H9 (cell line): ENCODE results near the gene C1QTNF1. TPM values are rescaled to one million over a fixed set of nuclear protein-coding genes. Genes with fewer than 3 reads are reported as not detected.

ENCODE experiments used
- DNase-seq: peaks from one replicate; pipeline ENCODE4 v3.0.0-alpha.2; 2017
- H2AFZ ChIP-seq: one replicate; pipeline ENCODE4 v1.6.1; 2013; ENCODE audit warnings: mild to moderate bottlenecking, low read length, control low read depth, moderate library complexity
- H2AK5ac ChIP-seq: 2 replicates; pipeline ENCODE4 v1.6.1; 2013; ENCODE audit warnings: low read length, control low read depth, mixed read lengths; ENCODE audit not compliant: insufficient read length
- H2BK120ac ChIP-seq: one replicate; pipeline ENCODE4 v1.6.1; 2013; ENCODE audit warnings: low read depth, mild to moderate bottlenecking, low read length, control low read depth, inconsistent platforms; ENCODE audit not compliant: poor library complexity, severe bottlenecking
- H2BK12ac ChIP-seq: 2 replicates; pipeline ENCODE4 v1.6.1; 2013; ENCODE audit warnings: low read length, control low read depth, mixed read lengths, low read depth; ENCODE audit not compliant: insufficient read length
- H2BK15ac ChIP-seq: 2 replicates; pipeline ENCODE4 v1.6.1; 2013; ENCODE audit warnings: low read depth, low read length, control low read depth
- H2BK20ac ChIP-seq: one replicate; pipeline ENCODE4 v1.6.1; 2013; ENCODE audit warnings: low read depth, mild to moderate bottlenecking, low read length, control low read depth, inconsistent platforms; ENCODE audit not compliant: poor library complexity, severe bottlenecking
- H2BK5ac ChIP-seq: 2 replicates; pipeline ENCODE4 v1.6.1; 2013; ENCODE audit warnings: low read length, control low read depth, mixed read lengths; ENCODE audit not compliant: insufficient read length
- H3K14ac ChIP-seq: 2 replicates; pipeline ENCODE4 v1.6.1; 2013; ENCODE audit warnings: low read length, control low read depth; ENCODE audit not compliant: insufficient read depth
- H3K18ac ChIP-seq: 2 replicates; pipeline ENCODE4 v1.6.1; 2013; ENCODE audit warnings: low read depth, mild to moderate bottlenecking, mixed read lengths, low read length, control low read depth; ENCODE audit not compliant: insufficient read length
- H3K23ac ChIP-seq: 2 replicates; pipeline ENCODE4 v1.6.1; 2013; ENCODE audit warnings: low read length, control low read depth, mixed read lengths, low read depth; ENCODE audit not compliant: insufficient read length
- H3K23me2 ChIP-seq: 2 replicates; pipeline ENCODE4 v1.6.1; 2013; ENCODE audit warnings: low read depth, mild to moderate bottlenecking, mixed read lengths, low read length, control low read depth; ENCODE audit not compliant: insufficient read length, poor library complexity, severe bottlenecking
- H3K27ac ChIP-seq: 2 replicates; pipeline ENCODE4 v1.5.1; 2013; ENCODE audit warnings: low read length, control low read depth, mixed read lengths, low read depth; ENCODE audit not compliant: insufficient read length
- H3K27me3 ChIP-seq: 2 replicates; pipeline ENCODE4 v1.6.1; 2013; ENCODE audit warnings: low read length, control low read depth, inconsistent platforms; ENCODE audit not compliant: insufficient read depth
- H3K4ac ChIP-seq: 2 replicates; pipeline ENCODE4 v1.6.1; 2013; ENCODE audit warnings: low read depth, mild to moderate bottlenecking, control low read depth, inconsistent platforms, low read length, moderate library complexity
- H3K4me1 ChIP-seq: 2 replicates; pipeline ENCODE4 v1.6.1; 2013; ENCODE audit warnings: low read length, control low read depth, inconsistent platforms; ENCODE audit not compliant: insufficient read depth
- H3K4me2 ChIP-seq: 2 replicates; pipeline ENCODE4 v1.6.1; 2013; ENCODE audit warnings: low read length, control low read depth, mixed read lengths; ENCODE audit not compliant: insufficient read length, insufficient read depth
- H3K56ac ChIP-seq: 2 replicates; pipeline ENCODE4 v1.6.1; 2013; ENCODE audit warnings: low read depth, mild to moderate bottlenecking, mixed read lengths, low read length, control low read depth; ENCODE audit not compliant: insufficient read length
- H3K79me1 ChIP-seq: 2 replicates; pipeline ENCODE4 v1.6.1; 2013; ENCODE audit warnings: low read depth, mild to moderate bottlenecking, moderate library complexity, low read length, control low read depth, inconsistent platforms; ENCODE audit not compliant: insufficient read depth, poor library complexity, severe bottlenecking
- H3K79me2 ChIP-seq: 2 replicates; pipeline ENCODE4 v1.6.1; 2013; ENCODE audit warnings: low read length, control low read depth, inconsistent platforms; ENCODE audit not compliant: insufficient read depth
- H3K9ac ChIP-seq: 2 replicates; pipeline ENCODE4 v1.6.1; 2013; ENCODE audit warnings: low read length, control low read depth, mixed read lengths; ENCODE audit not compliant: insufficient read length; ENCODE audit errors: extremely low read depth
- H3K9me3 ChIP-seq: one replicate; pipeline ENCODE4 v1.6.1; 2013; ENCODE audit warnings: low read depth, low read length, inconsistent platforms; ENCODE audit not compliant: control insufficient read depth
- H3T11ph ChIP-seq: one replicate; pipeline ENCODE4 v1.6.1; 2013; ENCODE audit warnings: mild to moderate bottlenecking, low read length, control low read depth, inconsistent platforms
- H4K20me1 ChIP-seq: one replicate; pipeline ENCODE4 v1.6.1; 2013; ENCODE audit not compliant: control insufficient read depth, insufficient read length, insufficient read depth
- H4K5ac ChIP-seq: 2 replicates; pipeline ENCODE4 v1.6.1; 2013; ENCODE audit warnings: low read depth, mild to moderate bottlenecking, mixed read lengths, low read length, control low read depth; ENCODE audit not compliant: insufficient read length
- H4K8ac ChIP-seq: replicated peaks from 2 replicates; pipeline ENCODE4 v1.6.1; 2013; ENCODE audit warnings: low read length, control low read depth, mixed read lengths, low read depth; ENCODE audit not compliant: insufficient read length
- H4K91ac ChIP-seq: 2 replicates; pipeline ENCODE4 v1.6.1; 2013; ENCODE audit warnings: low read depth, mild to moderate bottlenecking, moderate library complexity, mixed read lengths, low read length, control low read depth; ENCODE audit not compliant: insufficient read length
- H3K27ac Mint-ChIP-seq, 3 experiments: 2 replicates in 2 of 3; 3 replicates in 1 of 3; pipeline ENCODE4 v1.8.0; 2020 to 2021; ENCODE audit warnings: mixed read lengths in 3 of 3, mild to moderate bottlenecking in 1 of 3, moderate library complexity in 1 of 3
- H3K27me3 Mint-ChIP-seq: 2 replicates; pipeline ENCODE4 v1.8.0; 2021; ENCODE audit warnings: low read depth, mild to moderate bottlenecking, moderate library complexity, mixed read lengths
- H3K36me3 Mint-ChIP-seq, 3 experiments: 2 replicates in 2 of 3; 3 replicates in 1 of 3; pipeline ENCODE4 v1.8.0; 2020 to 2021; ENCODE audit warnings: low read depth in 3 of 3, mixed read lengths in 3 of 3; ENCODE audit not compliant: insufficient read depth in 1 of 3
- H3K4me1 Mint-ChIP-seq, 2 experiments: 2 replicates each; pipeline ENCODE4 v1.8.0; 2020; ENCODE audit warnings: mixed read lengths in 2 of 2
- H3K4me3 Mint-ChIP-seq, 2 experiments: 2 replicates in 1 of 2; 3 replicates in 1 of 2; pipeline ENCODE4 v1.8.0; 2020 to 2021; ENCODE audit warnings: mild to moderate bottlenecking in 2 of 2, mixed read lengths in 2 of 2, moderate library complexity in 1 of 2
- H3K9me3 Mint-ChIP-seq, 2 experiments: 2 replicates in 1 of 2; 3 replicates in 1 of 2; pipeline ENCODE4 v1.8.0; 2020; ENCODE audit warnings: mild to moderate bottlenecking in 2 of 2, mixed read lengths in 2 of 2, moderate library complexity in 1 of 2
- WGBS: extraction: QIAGEN DNeasy Blood & Tissue Kit; methylation state at CpG from one replicate; pipeline ENCODE4 v1.1.7; 2013; ENCODE audit warnings: missing lambda C conversion rate, low lambda C conversion rate, mixed read lengths; ENCODE audit not compliant: insufficient read length; ENCODE audit errors: extremely low coverage; 5-methylcytosine and 5-hydroxymethylcytosine counted together
- total RNA-seq: library from RNA; stranded (reverse); gene quantifications from 2 replicates; pipeline ENCODE4 v1.2.1, GENCODE V29; 2021
- TF ChIP-seq, protein P1 (sequence below): fragments of 200-600 bp; sonication (generic); conservative IDR thresholded peaks from 3 replicates; pipeline ENCODE4 v1.8.0; 2021; ENCODE audit warnings: antibody characterized with exemption, mild to moderate bottlenecking

C1QTNF1 gene
- total RNA-seq, 1 experiment from 2014 or later: 0.96 TPM

GRCh38 chr17:79055197-79055596, 31.2 kb downstream of the C1QTNF1 start:
- Histone ChIP-seq H4K91ac (no peak overlapping the region), H3K23me2 (no peaks in the 10 kb centered on the region), H2BK15ac (no peak overlapping the region), H3K79me2 (no peaks in the 10 kb centered on the region), H3K56ac (no peak overlapping the region), H3K14ac (no peak overlapping the region), H3K23ac (no peak overlapping the region), H2BK20ac (no peak overlapping the region), H3K9me3 (no peaks in the 10 kb centered on the region), H2BK120ac (no peak overlapping the region), H3K4me2 (no peak overlapping the region), H3K27ac (no peak overlapping the region), H3K4me1 (no peaks in the 10 kb centered on the region), H4K20me1 (no peaks in the 10 kb centered on the region), H2BK5ac (no peak overlapping the region), H4K8ac (no peak overlapping the region), H2BK12ac (no peak overlapping the region), H3K4ac (no peak overlapping the region), H4K5ac (no peak overlapping the region), H3K18ac (no peak overlapping the region), H3K27me3 (no peaks in the 10 kb centered on the region), H2AK5ac (no peak overlapping the region), H3T11ph (no peak overlapping the region), H2AFZ (no peak overlapping the region), H3K9ac (no peak overlapping the region), H3K79me1 (no peaks in the 10 kb centered on the region)
- Mint-ChIP-seq H3K9me3 (peaks cover 31 to 33% of the 10 kb centered on the region in 2 experiments), H3K36me3 (peaks cover 0 to 4% (median 3%) of the 10 kb centered on the region in 3 experiments; a peak in 3 of 7 replicates), H3K27ac (no peak overlapping the region), H3K4me3 (no peak overlapping the region), H3K27me3 (peaks cover 49% of the 10 kb centered on the region), H3K4me1 (no peaks in the 10 kb centered on the region)
- no CpG with 5 or more reads among the region's 5 CpGs for WGBS
- TF ChIP-seq, protein P1, sequence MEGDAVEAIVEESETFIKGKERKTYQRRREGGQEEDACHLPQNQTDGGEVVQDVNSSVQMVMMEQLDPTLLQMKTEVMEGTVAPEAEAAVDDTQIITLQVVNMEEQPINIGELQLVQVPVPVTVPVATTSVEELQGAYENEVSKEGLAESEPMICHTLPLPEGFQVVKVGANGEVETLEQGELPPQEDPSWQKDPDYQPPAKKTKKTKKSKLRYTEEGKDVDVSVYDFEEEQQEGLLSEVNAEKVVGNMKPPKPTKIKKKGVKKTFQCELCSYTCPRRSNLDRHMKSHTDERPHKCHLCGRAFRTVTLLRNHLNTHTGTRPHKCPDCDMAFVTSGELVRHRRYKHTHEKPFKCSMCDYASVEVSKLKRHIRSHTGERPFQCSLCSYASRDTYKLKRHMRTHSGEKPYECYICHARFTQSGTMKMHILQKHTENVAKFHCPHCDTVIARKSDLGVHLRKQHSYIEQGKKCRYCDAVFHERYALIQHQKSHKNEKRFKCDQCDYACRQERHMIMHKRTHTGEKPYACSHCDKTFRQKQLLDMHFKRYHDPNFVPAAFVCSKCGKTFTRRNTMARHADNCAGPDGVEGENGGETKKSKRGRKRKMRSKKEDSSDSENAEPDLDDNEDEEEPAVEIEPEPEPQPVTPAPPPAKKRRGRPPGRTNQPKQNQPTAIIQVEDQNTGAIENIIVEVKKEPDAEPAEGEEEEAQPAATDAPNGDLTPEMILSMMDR: no peak
- no peak for DNase-seq
